ENCODE data around the gene CA4. TPM values are rescaled to one million over a fixed set of nuclear protein-coding genes. Genes with fewer than 3 reads are reported as not detected.
"Not testable (repeated sequence)": the region's sequence is repeated elsewhere in the genome, so short reads cannot be mapped to it uniquely, and the experiment has no call there.

The CA4 gene
- total and polyA plus RNA-seq, 2 of the 8 experiments (the other 6 are each of a cell fraction or from before 2014, with no cell fraction given) = 3.6 to 4.2 TPM

DNA sequence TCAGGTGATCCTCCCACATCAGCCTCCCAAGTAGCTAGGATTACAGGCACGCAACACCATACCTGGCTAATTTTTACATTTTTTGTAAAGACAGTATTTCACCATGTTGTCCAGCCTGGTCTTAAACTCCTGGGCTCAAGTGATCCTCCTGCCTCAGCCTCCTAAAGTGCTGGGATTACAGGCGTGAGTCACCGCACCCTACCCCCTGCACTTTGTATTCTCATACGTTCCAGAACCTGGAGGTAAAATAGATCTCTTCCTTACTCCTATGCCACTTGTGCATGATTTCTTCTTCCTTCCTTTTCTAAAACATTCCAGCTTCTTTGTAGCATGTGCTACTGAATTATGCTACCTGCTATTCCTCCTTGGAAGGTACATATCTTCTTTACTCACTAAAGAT, 44.4 kb downstream of the CA4 start:
- H3K18ac ChIP-seq (ENCODE audit: extremely low read depth, low read length); H2AFZ ChIP-seq (ENCODE audit: low read length); H4K5ac ChIP-seq (ENCODE audit: insufficient read length, low read depth, low read length); H3K79me1 ChIP-seq (ENCODE audit: low read depth, low read length); H2BK20ac ChIP-seq (ENCODE audit: low read length); H4K8ac ChIP-seq (ENCODE audit: extremely low read depth, insufficient read depth, low read length); H3K9ac ChIP-seq (replicated peaks in 1 of 4; ENCODE audit: extremely low read depth in 1 of 4, low read depth in 3 of 4, low read length in 3 of 4); H2AK5ac ChIP-seq (ENCODE audit: low read depth, low read length); H3K9me3 ChIP-seq (ENCODE audit: insufficient read depth in 2 of 2, low read depth in 1 of 2, low read length in 1 of 2); H3K23me2 ChIP-seq (ENCODE audit: low read depth, low read length); H2BK12ac ChIP-seq (ENCODE audit: low read depth, low read length); H3K56ac ChIP-seq (replicated peaks; ENCODE audit: insufficient read length, low read depth, low read length); H3K4ac ChIP-seq (replicated peaks; ENCODE audit: insufficient read length, low read depth, low read length); H3K27me3 ChIP-seq (replicated peaks in 1 of 4; ENCODE audit: control insufficient read depth in 3 of 4, extremely low read depth in 1 of 4, insufficient read depth in 3 of 4, low read length in 3 of 4); FAIRE-seq; H3K4me3 ChIP-seq (ENCODE audit: extremely low read depth in 1 of 4, insufficient read depth in 2 of 4, low read depth in 3 of 4, low read length in 4 of 4); H2BK5ac ChIP-seq (ENCODE audit: low read depth, low read length); H4K91ac ChIP-seq (replicated peaks; ENCODE audit: insufficient read length, low read length); H3K79me2 ChIP-seq (ENCODE audit: control insufficient read depth in 1 of 2, insufficient read depth in 2 of 2, low read length in 2 of 2); H3K27ac ChIP-seq (ENCODE audit: low read depth, low read length); H4K20me1 ChIP-seq (replicated peaks in 1 of 2; ENCODE audit: control insufficient read depth in 1 of 2, insufficient read depth in 2 of 2, low read length in 2 of 2); H3K23ac ChIP-seq (ENCODE audit: insufficient read length); H2BK15ac ChIP-seq (ENCODE audit: low read length); H2BK120ac ChIP-seq (replicated peaks; ENCODE audit: low read depth, low read length); DNase-seq (ENCODE audit: low read depth in 1 of 2, low spot score in 2 of 2); H3K4me1 ChIP-seq (replicated peaks in 1 of 4; ENCODE audit: control insufficient read depth in 3 of 4, insufficient read depth in 4 of 4, low read length in 3 of 4); POLR2A ChIA-PET (ENCODE audit: partially characterized antibody); H3K14ac ChIP-seq (ENCODE audit: insufficient read length); H3K4me2 ChIP-seq (ENCODE audit: insufficient read depth in 1 of 2, low read depth in 2 of 2, low read length in 2 of 2): not testable (repeated sequence)
- CTCF ChIA-PET (ENCODE audit: partially characterized antibody) = interaction anchor here (3.2 kb wide), 1 partner anchor 53 kb away, joined by 22 read pairs; no protein-coding TSS in a partner anchor
- peaks cover 3 to 54% (median 34%) of the 10 kb centered on the region in 4 experiments; a peak in 7 of 8 replicates for H3K36me3 ChIP-seq (ENCODE audit: control insufficient read depth in 2 of 4, insufficient read depth in 4 of 4, low read length in 3 of 4)
- WGBS, 2 experiments (ENCODE audit: extremely low coverage in 1 of 2, insufficient coverage in 1 of 2, insufficient read length in 1 of 2, insufficient replicate concordance in 2 of 2, low coverage in 1 of 2, low lambda C conversion rate in 2 of 2, missing lambda C conversion rate in 1 of 2) = 91% methylated on average over 4 of the region's 4 CpGs; no CpG with 5 or more reads in 1 of the 2 experiments

- POLR2A ChIA-PET (ENCODE audit: partially characterized antibody) = not testable (repeated sequence)
- CTCF ChIA-PET (ENCODE audit: partially characterized antibody) = interaction anchor here (0.7 to 1.5 kb wide), 3 partner anchors 33 to 281 kb away, joined by 3 read pairs; no protein-coding TSS in a partner anchor
These were observed 48.9 kb downstream of the CA4 start for GRCh38 chr17:60198630-60199029.

More at GRCh38 chr17:60198630-60199029, 48.9 kb downstream of the CA4 start:
- H3K27me3 ChIP-seq (replicated peaks in 1 of 4; ENCODE audit: control insufficient read depth in 3 of 4, extremely low read depth in 1 of 4, insufficient read depth in 3 of 4, low read length in 3 of 4); H2AK5ac ChIP-seq (ENCODE audit: low read depth, low read length); H3K4me2 ChIP-seq (ENCODE audit: insufficient read depth in 1 of 2, low read depth in 2 of 2, low read length in 2 of 2); H3K27ac ChIP-seq (ENCODE audit: low read depth, low read length); H4K8ac ChIP-seq (ENCODE audit: extremely low read depth, insufficient read depth, low read length); H3K14ac ChIP-seq (ENCODE audit: insufficient read length); H3K9ac ChIP-seq (replicated peaks in 1 of 4; ENCODE audit: extremely low read depth in 1 of 4, low read depth in 3 of 4, low read length in 3 of 4); H3K79me2 ChIP-seq (ENCODE audit: control insufficient read depth in 1 of 2, insufficient read depth in 2 of 2, low read length in 2 of 2); H4K20me1 ChIP-seq (replicated peaks in 1 of 2; ENCODE audit: control insufficient read depth in 1 of 2, insufficient read depth in 2 of 2, low read length in 2 of 2); H3K9me3 ChIP-seq (ENCODE audit: insufficient read depth in 2 of 2, low read depth in 1 of 2, low read length in 1 of 2); H3K4me1 ChIP-seq (replicated peaks in 1 of 4; ENCODE audit: control insufficient read depth in 3 of 4, insufficient read depth in 4 of 4, low read length in 3 of 4); H3K4me3 ChIP-seq (ENCODE audit: extremely low read depth in 1 of 4, insufficient read depth in 2 of 4, low read depth in 3 of 4, low read length in 4 of 4); H3K18ac ChIP-seq (ENCODE audit: extremely low read depth, low read length); DNase-seq (ENCODE audit: low read depth in 1 of 2, low spot score in 2 of 2); H3K23me2 ChIP-seq (ENCODE audit: low read depth, low read length); H2BK12ac ChIP-seq (ENCODE audit: low read depth, low read length); H3K4ac ChIP-seq (replicated peaks; ENCODE audit: insufficient read length, low read depth, low read length); FAIRE-seq; H4K5ac ChIP-seq (ENCODE audit: insufficient read length, low read depth, low read length); H2BK120ac ChIP-seq (replicated peaks; ENCODE audit: low read depth, low read length); H4K91ac ChIP-seq (replicated peaks; ENCODE audit: insufficient read length, low read length); H3K23ac ChIP-seq (ENCODE audit: insufficient read length); H2BK15ac ChIP-seq (ENCODE audit: low read length); H3K56ac ChIP-seq (replicated peaks; ENCODE audit: insufficient read length, low read depth, low read length); H2AFZ ChIP-seq (ENCODE audit: low read length); H2BK5ac ChIP-seq (ENCODE audit: low read depth, low read length); H2BK20ac ChIP-seq (ENCODE audit: low read length); H3K79me1 ChIP-seq (ENCODE audit: low read depth, low read length): not testable (repeated sequence)
- H3K36me3 ChIP-seq (ENCODE audit: control insufficient read depth in 2 of 4, insufficient read depth in 4 of 4, low read length in 3 of 4) = peaks cover 0 to 26% (median 18%) of the 10 kb centered on the region in 4 experiments; a peak in 6 of 8 replicates
- 81% methylated on average over 1 of the region's 1 CpG; no CpG with 5 or more reads in 1 of the 2 experiments for WGBS, 2 experiments (ENCODE audit: extremely low coverage in 1 of 2, insufficient coverage in 1 of 2, insufficient read length in 1 of 2, insufficient replicate concordance in 2 of 2, low coverage in 1 of 2, low lambda C conversion rate in 2 of 2, missing lambda C conversion rate in 1 of 2)
